Measurements from ENCODE around the gene MKI67.
"Not testable (repeated sequence)": the region's sequence is repeated elsewhere in the genome, so short reads cannot be mapped to it uniquely, and the experiment has no call there.

Gene MKI67

GRCh38 chr10:128147669-128148068 is 21.4 kb upstream of the MKI67 start:
- Histone ChIP-seq H3K9ac (ENCODE audit: low read depth, low read length) (no peak overlapping the region), H3K36me3 (ENCODE audit: control insufficient read depth, insufficient read depth, low read length) (no peaks in the 10 kb centered on the region), H3K9me3 (ENCODE audit: control insufficient read depth, insufficient read depth, low read length) (no peaks in the 10 kb centered on the region), H3K27ac (ENCODE audit: low read depth, low read length) (no peak overlapping the region), H3K4me1 (ENCODE audit: control insufficient read depth, insufficient read depth, low read length) (peaks cover 6% of the 10 kb centered on the region; the same call in 1 of the 2 replicates), H3K4me3 (ENCODE audit: low read depth, low read length) (no peak overlapping the region), H3K27me3 (ENCODE audit: control insufficient read depth, insufficient read depth, low read length) (peaks cover 12% of the 10 kb centered on the region)

GRCh38 chr10:128147064-128147463 is 20.8 kb upstream of the MKI67 start:
- no peak overlapping the region for H3K9ac ChIP-seq (ENCODE audit: low read depth, low read length)
- H3K27ac ChIP-seq (ENCODE audit: low read depth, low read length) = no peak overlapping the region
- peaks cover 12% of the 10 kb centered on the region for H3K27me3 ChIP-seq (ENCODE audit: control insufficient read depth, insufficient read depth, low read length)
- peaks cover 6% of the 10 kb centered on the region; the same call in 1 of the 2 replicates for H3K4me1 ChIP-seq (ENCODE audit: control insufficient read depth, insufficient read depth, low read length)
- H3K4me3 ChIP-seq (ENCODE audit: low read depth, low read length) = no peak overlapping the region
- no peaks in the 10 kb centered on the region for H3K36me3 ChIP-seq (ENCODE audit: control insufficient read depth, insufficient read depth, low read length)
- no peaks in the 10 kb centered on the region for H3K9me3 ChIP-seq (ENCODE audit: control insufficient read depth, insufficient read depth, low read length)

- Histone ChIP-seq H3K36me3 (ENCODE audit: control insufficient read depth, insufficient read depth, low read length) (no peaks in the 10 kb centered on the region), H3K4me3 (ENCODE audit: low read depth, low read length) (no peak overlapping the region), H3K27ac (ENCODE audit: low read depth, low read length) (no peak overlapping the region), H3K9me3 (ENCODE audit: control insufficient read depth, insufficient read depth, low read length) (no peaks in the 10 kb centered on the region), H3K9ac (ENCODE audit: low read depth, low read length) (no peak overlapping the region), H3K4me1 (ENCODE audit: control insufficient read depth, insufficient read depth, low read length) (peaks cover 5% of the 10 kb centered on the region; the same call in 1 of the 2 replicates), H3K27me3 (ENCODE audit: control insufficient read depth, insufficient read depth, low read length) (no peaks in the 10 kb centered on the region)
These were observed 18.3 kb upstream of the MKI67 start for GRCh38 chr10:128144547-128144946.

- no peak overlapping the region for H3K9ac ChIP-seq (ENCODE audit: low read depth, low read length)
- no peaks in the 10 kb centered on the region for H3K27me3 ChIP-seq (ENCODE audit: control insufficient read depth, insufficient read depth, low read length)
- no peaks in the 10 kb centered on the region for H3K9me3 ChIP-seq (ENCODE audit: control insufficient read depth, insufficient read depth, low read length)
- no peak overlapping the region for H3K4me3 ChIP-seq (ENCODE audit: low read depth, low read length)
- H3K36me3 ChIP-seq (ENCODE audit: control insufficient read depth, insufficient read depth, low read length) = no peaks in the 10 kb centered on the region
- H3K4me1 ChIP-seq (ENCODE audit: control insufficient read depth, insufficient read depth, low read length) = peaks cover 5% of the 10 kb centered on the region; the same call in 1 of the 2 replicates
- H3K27ac ChIP-seq (ENCODE audit: low read depth, low read length) = no peak overlapping the region
These were observed 17.3 kb upstream of the MKI67 start for GRCh38 chr10:128143531-128143930.

- Histone ChIP-seq H3K36me3 (ENCODE audit: control insufficient read depth, insufficient read depth, low read length) (no peaks in the 10 kb centered on the region), H3K4me3 (ENCODE audit: low read depth, low read length) (no peak overlapping the region), H3K4me1 (ENCODE audit: control insufficient read depth, insufficient read depth, low read length) (peaks cover 5% of the 10 kb centered on the region; the same call in 1 of the 2 replicates), H3K27ac (ENCODE audit: low read depth, low read length) (no peak overlapping the region), H3K27me3 (ENCODE audit: control insufficient read depth, insufficient read depth, low read length) (no peaks in the 10 kb centered on the region), H3K9ac (ENCODE audit: low read depth, low read length) (no peak overlapping the region), H3K9me3 (ENCODE audit: control insufficient read depth, insufficient read depth, low read length) (no peaks in the 10 kb centered on the region)
These were observed 14.2 kb upstream of the MKI67 start for GRCh38 chr10:128140425-128140824.

GRCh38 chr10:128138429-128138828 is 12.2 kb upstream of the MKI67 start:
- H3K27ac ChIP-seq (ENCODE audit: low read depth, low read length); H3K27me3 ChIP-seq (ENCODE audit: control insufficient read depth, insufficient read depth, low read length); H3K4me1 ChIP-seq (ENCODE audit: control insufficient read depth, insufficient read depth, low read length); H3K4me3 ChIP-seq (ENCODE audit: low read depth, low read length); H3K9ac ChIP-seq (ENCODE audit: low read depth, low read length); H3K36me3 ChIP-seq (ENCODE audit: control insufficient read depth, insufficient read depth, low read length); H3K9me3 ChIP-seq (ENCODE audit: control insufficient read depth, insufficient read depth, low read length): not testable (repeated sequence)

GRCh38 chr10:128137877-128138276 is 11.7 kb upstream of the MKI67 start:
- Histone ChIP-seq H3K9ac (ENCODE audit: low read depth, low read length) (no peak overlapping the region), H3K27me3 (ENCODE audit: control insufficient read depth, insufficient read depth, low read length) (no peaks in the 10 kb centered on the region), H3K9me3 (ENCODE audit: control insufficient read depth, insufficient read depth, low read length) (no peaks in the 10 kb centered on the region), H3K27ac (ENCODE audit: low read depth, low read length) (no peak overlapping the region), H3K36me3 (ENCODE audit: control insufficient read depth, insufficient read depth, low read length) (no peaks in the 10 kb centered on the region), H3K4me1 (ENCODE audit: control insufficient read depth, insufficient read depth, low read length) (peaks cover 5% of the 10 kb centered on the region; the same call in 1 of the 2 replicates), H3K4me3 (ENCODE audit: low read depth, low read length) (no peak overlapping the region)

- Histone ChIP-seq H3K4me1 (ENCODE audit: control insufficient read depth, insufficient read depth, low read length) (peaks cover 6% of the 10 kb centered on the region), H3K9me3 (ENCODE audit: control insufficient read depth, insufficient read depth, low read length) (no peaks in the 10 kb centered on the region), H3K27ac (ENCODE audit: low read depth, low read length) (no peak overlapping the region), H3K27me3 (ENCODE audit: control insufficient read depth, insufficient read depth, low read length) (no peaks in the 10 kb centered on the region), H3K36me3 (ENCODE audit: control insufficient read depth, insufficient read depth, low read length) (no peaks in the 10 kb centered on the region), H3K4me3 (ENCODE audit: low read depth, low read length) (no peak overlapping the region), H3K9ac (ENCODE audit: low read depth, low read length) (no peak overlapping the region)
These were observed 3.8 kb upstream of the MKI67 start for GRCh38 chr10:128130051-128130450.

GRCh38 chr10:128128582-128128981 is 2.4 kb upstream of the MKI67 start:
- H3K27me3 ChIP-seq (ENCODE audit: control insufficient read depth, insufficient read depth, low read length) = no peaks in the 10 kb centered on the region
- no peak overlapping the region for H3K9ac ChIP-seq (ENCODE audit: low read depth, low read length)
- no peak overlapping the region for H3K4me3 ChIP-seq (ENCODE audit: low read depth, low read length)
- H3K4me1 ChIP-seq (ENCODE audit: control insufficient read depth, insufficient read depth, low read length) = peaks cover 14% of the 10 kb centered on the region
- H3K27ac ChIP-seq (ENCODE audit: low read depth, low read length) = no peak overlapping the region
- no peaks in the 10 kb centered on the region for H3K9me3 ChIP-seq (ENCODE audit: control insufficient read depth, insufficient read depth, low read length)
- no peaks in the 10 kb centered on the region for H3K36me3 ChIP-seq (ENCODE audit: control insufficient read depth, insufficient read depth, low read length)

GRCh38 chr10:128125416-128125943 is 743 bp downstream of the MKI67 start:
- Histone ChIP-seq H3K36me3 (ENCODE audit: control insufficient read depth, insufficient read depth, low read length) (peaks cover 23% of the 10 kb centered on the region), H3K27me3 (ENCODE audit: control insufficient read depth, insufficient read depth, low read length) (no peaks in the 10 kb centered on the region), H3K4me3 (ENCODE audit: low read depth, low read length) (peak overlapping the region; percentile 85), H3K9me3 (ENCODE audit: control insufficient read depth, insufficient read depth, low read length) (no peaks in the 10 kb centered on the region), H3K27ac (ENCODE audit: low read depth, low read length) (no peak overlapping the region), H3K4me1 (ENCODE audit: control insufficient read depth, insufficient read depth, low read length) (peaks cover 14% of the 10 kb centered on the region), H3K9ac (ENCODE audit: low read depth, low read length) (peak overlapping the region; percentile 67)

- Histone ChIP-seq H3K4me3 (ENCODE audit: low read depth, low read length) (peak overlapping the region; percentile 85), H3K27ac (ENCODE audit: low read depth, low read length) (no peak overlapping the region), H3K27me3 (ENCODE audit: control insufficient read depth, insufficient read depth, low read length) (no peaks in the 10 kb centered on the region), H3K4me1 (ENCODE audit: control insufficient read depth, insufficient read depth, low read length) (peaks cover 14% of the 10 kb centered on the region), H3K36me3 (ENCODE audit: control insufficient read depth, insufficient read depth, low read length) (peaks cover 23% of the 10 kb centered on the region), H3K9ac (ENCODE audit: low read depth, low read length) (peak overlapping the region; percentile 67; the same call in 1 of the 2 replicates), H3K9me3 (ENCODE audit: control insufficient read depth, insufficient read depth, low read length) (no peaks in the 10 kb centered on the region)
These were observed 1.3 kb downstream of the MKI67 start for GRCh38 chr10:128124813-128125403.
